Astrocyte (in vitro differentiated cells and primary cell): ENCODE measurements around the gene NRROS.

Experiments used
- EZH2 ChIP-seq: IDR thresholded peaks from 2 replicates; pipeline ENCODE4 v1.6.1; 2012; ENCODE audit warnings: mild to moderate bottlenecking, low read length, inconsistent platforms; ENCODE audit not compliant: insufficient read depth
- TF ChIP-seq, protein P1 (sequence below): IDR thresholded peaks from 2 replicates; pipeline ENCODE4 v1.5.1; 2011; ENCODE audit warnings: low read depth, mild to moderate bottlenecking, inconsistent platforms, low read length, moderate library complexity; ENCODE audit not compliant: insufficient read depth

DNA sequence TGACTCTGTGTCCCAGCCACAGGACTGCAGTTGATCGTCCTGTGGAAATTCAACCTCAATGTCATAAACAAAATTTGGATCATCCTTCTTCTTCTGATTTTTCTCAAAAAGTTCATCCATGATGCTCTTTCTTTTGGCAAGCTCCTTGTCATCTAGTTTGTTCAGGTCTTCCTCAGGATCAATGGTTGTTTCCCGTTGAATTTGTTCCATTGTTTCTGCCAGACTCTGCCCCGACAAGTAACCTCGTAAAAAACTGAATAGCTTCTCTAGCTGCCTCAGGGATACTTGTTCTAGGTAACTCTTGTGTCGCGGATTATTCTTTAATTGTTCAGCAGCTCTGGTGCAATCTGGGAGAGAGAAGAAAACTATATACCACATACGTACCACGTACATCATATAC lies 68.1 kb downstream of the NRROS start:
- TF ChIP-seq, protein P1, sequence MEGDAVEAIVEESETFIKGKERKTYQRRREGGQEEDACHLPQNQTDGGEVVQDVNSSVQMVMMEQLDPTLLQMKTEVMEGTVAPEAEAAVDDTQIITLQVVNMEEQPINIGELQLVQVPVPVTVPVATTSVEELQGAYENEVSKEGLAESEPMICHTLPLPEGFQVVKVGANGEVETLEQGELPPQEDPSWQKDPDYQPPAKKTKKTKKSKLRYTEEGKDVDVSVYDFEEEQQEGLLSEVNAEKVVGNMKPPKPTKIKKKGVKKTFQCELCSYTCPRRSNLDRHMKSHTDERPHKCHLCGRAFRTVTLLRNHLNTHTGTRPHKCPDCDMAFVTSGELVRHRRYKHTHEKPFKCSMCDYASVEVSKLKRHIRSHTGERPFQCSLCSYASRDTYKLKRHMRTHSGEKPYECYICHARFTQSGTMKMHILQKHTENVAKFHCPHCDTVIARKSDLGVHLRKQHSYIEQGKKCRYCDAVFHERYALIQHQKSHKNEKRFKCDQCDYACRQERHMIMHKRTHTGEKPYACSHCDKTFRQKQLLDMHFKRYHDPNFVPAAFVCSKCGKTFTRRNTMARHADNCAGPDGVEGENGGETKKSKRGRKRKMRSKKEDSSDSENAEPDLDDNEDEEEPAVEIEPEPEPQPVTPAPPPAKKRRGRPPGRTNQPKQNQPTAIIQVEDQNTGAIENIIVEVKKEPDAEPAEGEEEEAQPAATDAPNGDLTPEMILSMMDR, result no peak
- TF ChIP-seq EZH2, result no peak
